Measurements from ENCODE around the gene DUXA. TPM values are rescaled to one million over a fixed set of nuclear protein-coding genes. Genes with fewer than 3 reads are reported as not detected.

Gene DUXA
- polyA plus RNA-seq, 1 donor, result not detected

DNA sequence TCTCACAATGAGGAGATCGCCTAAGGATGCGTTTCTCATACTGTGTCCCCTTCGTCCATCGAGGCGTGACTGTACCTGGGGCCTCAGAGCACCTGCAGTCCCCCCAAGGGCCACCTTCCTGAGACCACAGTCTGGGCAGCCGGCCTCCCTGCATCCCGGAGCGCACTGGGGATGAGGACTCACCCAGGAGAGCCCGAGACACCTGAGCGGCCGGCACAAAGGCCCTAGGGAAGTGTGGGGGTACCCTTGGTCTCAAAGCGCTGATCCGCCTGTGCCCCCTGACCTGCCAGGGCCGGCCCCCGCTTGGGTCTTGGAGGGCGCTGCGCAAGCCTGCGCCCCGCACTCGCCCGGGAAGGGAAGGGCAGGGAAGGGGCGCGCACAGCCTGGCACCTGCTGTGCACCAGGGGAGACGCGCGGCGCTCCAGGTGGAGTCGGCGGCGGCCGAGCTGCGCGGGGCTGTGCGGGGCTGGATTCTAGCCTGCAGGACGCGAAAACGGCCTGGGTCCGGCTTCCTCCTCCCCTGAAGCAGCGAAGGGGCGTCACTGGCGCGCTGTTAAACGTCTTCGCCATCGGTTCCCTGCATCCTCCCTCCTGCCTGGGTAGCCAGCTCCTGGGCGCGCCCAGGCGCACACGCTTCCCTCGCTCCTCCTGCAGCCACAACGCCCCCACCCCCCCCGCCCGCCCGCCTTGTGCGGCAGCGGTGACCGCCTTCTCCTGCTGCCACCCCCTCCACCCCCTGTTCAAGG lies 61.1 kb downstream of the DUXA start:
- no peak for DNase-seq (ENCODE audit: low read depth)

Other genes with a start within 250 kb of the DUXA start
- gene USP29, start 47.5 kb downstream of the DUXA start, polyA plus RNA-seq (ENCODE audit: insufficient read length), result not detected
- gene ZIM3, start 22.3 kb downstream of the DUXA start, polyA plus RNA-seq (ENCODE audit: insufficient read length), result not detected
- 10.4 TPM for gene ZNF264, start 24.0 kb upstream of the DUXA start, polyA plus RNA-seq (ENCODE audit: insufficient read length)
- gene AURKC, start 63.5 kb upstream of the DUXA start, polyA plus RNA-seq (ENCODE audit: insufficient read length), result 1.1 TPM
- gene ZNF805, start 73.1 kb upstream of the DUXA start, polyA plus RNA-seq (ENCODE audit: insufficient read length), result 5.6 TPM
- gene ZNF460, start 113.0 kb upstream of the DUXA start, polyA plus RNA-seq (ENCODE audit: insufficient read length), result 3.9 TPM
- gene ZNF543, start 153.0 kb upstream of the DUXA start, polyA plus RNA-seq (ENCODE audit: insufficient read length), result 5.5 TPM
- 8.9 TPM for gene ZNF304, start 183.8 kb upstream of the DUXA start, polyA plus RNA-seq (ENCODE audit: insufficient read length)
- 15.2 TPM for gene TRAPPC2B, start 196.1 kb upstream of the DUXA start, polyA plus RNA-seq (ENCODE audit: insufficient read length)
- 4.2 TPM for gene ZNF547, start 196.1 kb upstream of the DUXA start, polyA plus RNA-seq (ENCODE audit: insufficient read length)
- 20.9 TPM for gene ZNF548, start 222.4 kb upstream of the DUXA start, polyA plus RNA-seq (ENCODE audit: insufficient read length)
- gene ZNF17, start 243.7 kb upstream of the DUXA start, polyA plus RNA-seq (ENCODE audit: insufficient read length), result 7.9 TPM

Data from forelimb muscle (tissue), 1 donor.